ENCODE data around the gene MRC2.

The MRC2 gene

GRCh38 chr17:62630365-62631085 is 3.1 kb downstream of the MRC2 start:
- H3K36me3 Mint-ChIP-seq (ENCODE audit: insufficient read depth), result peaks cover 6% of the 10 kb centered on the region
- H3K4me3 Mint-ChIP-seq, result no peak overlapping the region
- no peak for DNase-seq (ENCODE audit: low spot score in 2 of 2)
- H3K27ac Mint-ChIP-seq (ENCODE audit: low read depth), result no peak overlapping the region
- ATAC-seq (replicated peaks; ENCODE audit: extremely low read depth, poor library complexity, severe bottlenecking), result no peak
- no peaks in the 10 kb centered on the region for H3K9me3 Mint-ChIP-seq
- H3K4me1 Mint-ChIP-seq, result peaks cover 8% of the 10 kb centered on the region
- peaks cover 60% of the 10 kb centered on the region for H3K27me3 Mint-ChIP-seq

DNA sequence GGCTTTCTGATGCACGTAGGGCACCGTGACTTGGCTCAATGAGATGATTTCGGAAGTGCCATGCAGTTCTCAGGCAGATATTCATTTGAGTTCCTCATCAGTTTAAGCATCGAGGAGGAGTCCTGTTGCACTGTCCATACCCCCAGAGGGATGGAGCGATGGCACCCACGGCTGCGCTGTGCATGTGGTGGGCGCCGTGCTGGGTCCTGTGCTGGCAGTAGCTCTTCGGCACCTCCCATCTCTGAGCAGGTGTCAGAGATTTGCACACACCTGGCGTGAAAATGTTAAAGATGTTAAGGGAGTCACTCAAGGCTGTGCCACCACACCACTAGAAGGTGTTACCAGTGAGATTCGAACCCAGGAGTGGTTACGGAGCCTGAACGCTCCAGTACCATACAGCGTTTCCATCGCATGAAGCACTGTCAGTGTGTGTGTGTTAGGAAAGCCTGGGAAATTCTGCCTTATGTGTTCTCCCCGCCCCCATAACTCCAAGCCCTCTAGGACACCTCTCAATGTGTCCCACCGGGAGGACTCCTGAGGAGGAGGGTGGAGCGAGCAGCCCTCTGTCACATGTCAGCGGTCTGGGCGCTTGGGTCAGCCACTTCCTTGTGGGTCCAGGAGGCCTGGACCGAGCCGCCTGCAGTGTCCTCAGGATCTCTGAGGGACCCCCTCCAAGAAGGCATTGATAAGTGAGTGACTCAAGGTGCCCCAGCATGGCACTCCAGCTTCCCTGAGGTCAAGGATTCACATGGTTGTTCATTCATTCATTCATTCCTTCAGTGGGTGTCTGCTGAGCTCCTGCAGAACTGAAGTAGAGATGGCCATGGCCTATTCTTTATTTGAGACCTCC is 3.8 kb downstream of the MRC2 start:
- DNase-seq (ENCODE audit: low spot score in 2 of 2), result no peak
- H3K27ac Mint-ChIP-seq (ENCODE audit: low read depth), result no peak overlapping the region
- peaks cover 52% of the 10 kb centered on the region for H3K27me3 Mint-ChIP-seq
- no peaks in the 10 kb centered on the region for H3K9me3 Mint-ChIP-seq
- peaks cover 6% of the 10 kb centered on the region for H3K4me1 Mint-ChIP-seq
- no peak overlapping the region for H3K4me3 Mint-ChIP-seq
- H3K36me3 Mint-ChIP-seq (ENCODE audit: insufficient read depth), result peaks cover 6% of the 10 kb centered on the region
- no peak for ATAC-seq (replicated peaks; ENCODE audit: extremely low read depth, poor library complexity, severe bottlenecking)

GRCh38 chr17:62631936-62632924 is 4.8 kb downstream of the MRC2 start:
- Mint-ChIP-seq H3K4me3 (no peak overlapping the region), H3K36me3 (ENCODE audit: insufficient read depth) (peaks cover 9% of the 10 kb centered on the region), H3K9me3 (no peaks in the 10 kb centered on the region), H3K4me1 (peaks cover 6% of the 10 kb centered on the region), H3K27ac (ENCODE audit: low read depth) (no peak overlapping the region), H3K27me3 (peaks cover 45% of the 10 kb centered on the region)
- ATAC-seq (replicated peaks; ENCODE audit: extremely low read depth, poor library complexity, severe bottlenecking) (no peak), DNase-seq (ENCODE audit: low spot score in 2 of 2) (no peak)

- Mint-ChIP-seq H3K36me3 (ENCODE audit: insufficient read depth) (peaks cover 3% of the 10 kb centered on the region), H3K27me3 (peaks cover 18% of the 10 kb centered on the region), H3K9me3 (no peaks in the 10 kb centered on the region), H3K27ac (ENCODE audit: low read depth) (no peak overlapping the region), H3K4me3 (no peak overlapping the region), H3K4me1 (no peaks in the 10 kb centered on the region)
- ATAC-seq (replicated peaks; ENCODE audit: extremely low read depth, poor library complexity, severe bottlenecking) (no peak), DNase-seq (ENCODE audit: low spot score in 2 of 2) (no peak)
Measured at GRCh38 chr17:62637809-62638208, 10.3 kb downstream of the MRC2 start.

GRCh38 chr17:62641153-62641552 is 13.7 kb downstream of the MRC2 start:
- Mint-ChIP-seq H3K9me3 (no peaks in the 10 kb centered on the region), H3K27ac (ENCODE audit: low read depth) (no peak overlapping the region), H3K27me3 (peaks cover 17% of the 10 kb centered on the region), H3K4me1 (no peaks in the 10 kb centered on the region), H3K36me3 (ENCODE audit: insufficient read depth) (peaks cover 3% of the 10 kb centered on the region), H3K4me3 (no peak overlapping the region)
- DNase-seq (ENCODE audit: low spot score in 2 of 2) (no peak), ATAC-seq (replicated peaks; ENCODE audit: extremely low read depth, poor library complexity, severe bottlenecking) (no peak)

DNA sequence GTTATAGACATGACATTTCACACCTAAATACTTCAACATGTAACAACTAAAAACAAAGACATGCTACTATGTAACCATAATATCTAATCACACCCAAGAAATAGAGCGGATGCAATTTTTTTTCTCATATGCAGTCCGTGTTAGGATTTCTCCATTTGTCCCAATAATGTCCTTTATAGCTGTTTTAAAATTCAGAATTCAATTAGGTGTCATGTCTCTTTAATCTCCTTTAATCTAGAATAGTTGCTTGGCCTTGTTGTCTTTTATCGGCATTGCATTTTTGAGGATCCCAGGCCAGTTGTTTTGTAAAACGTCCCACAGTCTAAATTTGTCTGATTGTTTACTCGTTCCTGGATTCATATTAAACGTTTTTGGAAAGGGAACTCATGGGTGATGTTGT is 14.5 kb downstream of the MRC2 start:
- Mint-ChIP-seq H3K27me3 (peaks cover 24% of the 10 kb centered on the region), H3K36me3 (ENCODE audit: insufficient read depth) (no peaks in the 10 kb centered on the region), H3K4me1 (no peaks in the 10 kb centered on the region), H3K9me3 (no peaks in the 10 kb centered on the region), H3K4me3 (no peak overlapping the region), H3K27ac (ENCODE audit: low read depth) (no peak overlapping the region)
- ATAC-seq (replicated peaks; ENCODE audit: extremely low read depth, poor library complexity, severe bottlenecking) (no peak), DNase-seq (ENCODE audit: low spot score in 2 of 2) (no peak)

- Mint-ChIP-seq H3K4me3 (no peak overlapping the region), H3K9me3 (no peaks in the 10 kb centered on the region), H3K27ac (ENCODE audit: low read depth) (peak overlapping the region; percentile 22), H3K4me1 (no peaks in the 10 kb centered on the region), H3K27me3 (peaks cover 24% of the 10 kb centered on the region), H3K36me3 (ENCODE audit: insufficient read depth) (no peaks in the 10 kb centered on the region)
- DNase-seq (ENCODE audit: low spot score in 2 of 2) (no peak), ATAC-seq (replicated peaks; ENCODE audit: extremely low read depth, poor library complexity, severe bottlenecking) (no peak)
Measured at GRCh38 chr17:62643496-62643895, 16.0 kb downstream of the MRC2 start.

DNA sequence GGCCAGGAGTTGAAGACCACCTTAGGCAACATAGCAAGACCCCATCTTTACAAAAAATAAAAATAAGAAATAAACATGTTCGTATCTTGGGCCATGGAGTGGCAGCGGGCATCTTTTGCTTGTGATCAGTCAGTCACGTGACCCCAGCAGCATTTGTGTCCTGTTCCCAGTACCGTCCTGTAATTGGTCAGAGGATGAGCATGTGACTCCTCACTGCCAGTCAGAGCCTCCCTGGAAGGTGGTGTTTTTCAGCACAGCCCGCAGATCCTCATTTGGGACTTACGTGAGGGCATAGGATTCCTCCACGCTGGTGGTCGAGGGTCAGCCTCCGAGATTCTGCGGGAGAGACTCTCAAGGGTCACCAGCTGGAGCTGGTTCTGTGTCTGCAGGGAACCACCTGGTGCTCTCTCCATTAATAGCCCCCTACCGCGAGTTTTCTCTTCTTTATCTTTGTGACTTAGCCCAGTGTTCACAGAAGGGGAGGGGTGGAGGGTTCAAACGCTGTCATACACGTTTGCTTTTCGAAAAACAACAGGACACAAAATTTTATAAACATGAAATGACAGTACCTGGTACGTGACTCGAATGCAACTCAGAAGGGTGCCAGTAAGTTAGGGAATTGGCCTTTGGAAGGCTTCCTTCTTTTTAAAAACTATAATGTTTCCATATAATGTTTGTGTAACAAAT is 17.2 kb downstream of the MRC2 start:
- Mint-ChIP-seq H3K27ac (ENCODE audit: low read depth) (no peak overlapping the region), H3K9me3 (no peaks in the 10 kb centered on the region), H3K27me3 (peaks cover 24% of the 10 kb centered on the region), H3K4me3 (no peak overlapping the region), H3K4me1 (no peaks in the 10 kb centered on the region), H3K36me3 (ENCODE audit: insufficient read depth) (no peaks in the 10 kb centered on the region)
- DNase-seq (ENCODE audit: low spot score in 2 of 2) (no peak), ATAC-seq (replicated peaks; ENCODE audit: extremely low read depth, poor library complexity, severe bottlenecking) (no peak)

- no peak for ATAC-seq (replicated peaks; ENCODE audit: extremely low read depth, poor library complexity, severe bottlenecking)
- DNase-seq (ENCODE audit: low spot score in 2 of 2), result no peak
- H3K27ac Mint-ChIP-seq (ENCODE audit: low read depth), result no peak overlapping the region
- no peaks in the 10 kb centered on the region for H3K9me3 Mint-ChIP-seq
- H3K4me1 Mint-ChIP-seq, result peaks cover 19% of the 10 kb centered on the region
- H3K27me3 Mint-ChIP-seq, result peaks cover 38% of the 10 kb centered on the region
- H3K36me3 Mint-ChIP-seq (ENCODE audit: insufficient read depth), result peaks cover 2% of the 10 kb centered on the region
- no peak overlapping the region for H3K4me3 Mint-ChIP-seq
Measured at GRCh38 chr17:62648251-62648955, 20.9 kb downstream of the MRC2 start.

GRCh38 chr17:62648956-62649294 is 21.5 kb downstream of the MRC2 start:
- Mint-ChIP-seq H3K4me1 (peaks cover 22% of the 10 kb centered on the region), H3K27me3 (peaks cover 43% of the 10 kb centered on the region), H3K27ac (ENCODE audit: low read depth) (no peak overlapping the region), H3K36me3 (ENCODE audit: insufficient read depth) (peaks cover 2% of the 10 kb centered on the region), H3K4me3 (no peak overlapping the region), H3K9me3 (no peaks in the 10 kb centered on the region)
- DNase-seq (ENCODE audit: low spot score in 2 of 2), result no peak
- no peak for ATAC-seq (replicated peaks; ENCODE audit: extremely low read depth, poor library complexity, severe bottlenecking)

- Mint-ChIP-seq H3K9me3 (no peaks in the 10 kb centered on the region), H3K4me3 (no peak overlapping the region), H3K27ac (ENCODE audit: low read depth) (no peak overlapping the region), H3K4me1 (peaks cover 22% of the 10 kb centered on the region), H3K36me3 (ENCODE audit: insufficient read depth) (peaks cover 2% of the 10 kb centered on the region), H3K27me3 (peaks cover 50% of the 10 kb centered on the region)
- DNase-seq (ENCODE audit: low spot score in 2 of 2) (no peak), ATAC-seq (replicated peaks; ENCODE audit: extremely low read depth, poor library complexity, severe bottlenecking) (no peak)
Measured at GRCh38 chr17:62649570-62649969, 22.1 kb downstream of the MRC2 start.

Data from central memory CD8-positive, alpha-beta T cell (primary cell).